GM12878 (cell line): Measurements from ENCODE around the gene GALNT17. TPM values are rescaled to one million over a fixed set of nuclear protein-coding genes. Genes with fewer than 3 reads are reported as not detected.

Source experiments
- ATAC-seq: fragments of 200-7000 bp; cut with Tn5 transposase; 3 replicates; pipeline ENCODE4 v1.9.1; 2020; ENCODE audit warnings: mild to moderate bottlenecking, moderate library complexity
- BruUV-seq: library from RNA; stranded (reverse); fragments of 400-500 nt; replicated peaks from 2 replicates; lab custom pipeline; 2021; lab: Mats Ljungman, UMichigan
- CTCF ChIA-PET: fragments of 300-600 bp; sonication (Branson Sonifier 250); formaldehyde crosslinking; extraction: SDS; loops from one replicate; lab custom pipeline; 2021; ENCODE audit warnings: inconsistent platforms; lab: Yijun Ruan, JAX
- POLR2A ChIA-PET: fragments of 350-600 bp; formaldehyde crosslinking; extraction: SDS; loops from one replicate; lab custom pipeline; 2021; ENCODE audit warnings: inconsistent platforms; lab: Charles Lee
- RAD21 ChIA-PET: fragments of 300-600 bp; sonication (Branson Sonifier 250); formaldehyde crosslinking; loops from one replicate; lab custom pipeline; 2023; ENCODE audit warnings: antibody characterized with exemption; ENCODE audit not compliant: unreplicated experiment; lab: Charles Lee
- SMC1A ChIA-PET: fragments of 300-600 bp; sonication (Branson Sonifier 250); formaldehyde crosslinking; loops from one replicate; lab custom pipeline; 2023; ENCODE audit not compliant: unreplicated experiment, uncharacterized antibody; lab: Charles Lee
- DNase-seq: peaks from one replicate; pipeline ENCODE4 v3.0.0-alpha.2; 2011; ENCODE audit warnings: low read depth, low spot score
- FAIRE-seq: peaks from 3 replicates; lab custom pipeline; 2011; peaks lifted over from hg19 to GRCh38; lab: Jason Lieb, UNC
- H2AFZ ChIP-seq: 2 replicates; pipeline ENCODE4 v1.6.0; 2011; ENCODE audit warnings: low read depth, low read length, control low read depth; ENCODE audit not compliant: control insufficient read depth
- H3K27ac ChIP-seq: 2 replicates; pipeline ENCODE4 v1.5.1; 2011; ENCODE audit warnings: control low read depth; ENCODE audit not compliant: control insufficient read depth, insufficient read depth
- H3K27me3 ChIP-seq, 2 experiments: replicated peaks in 1 of 2; 2 replicates each; pipeline versions ENCODE4 v1.6.0 to v1.6.1; 2011; ENCODE audit warnings: low read length in 1 of 2; ENCODE audit not compliant: control insufficient read depth in 2 of 2, insufficient read depth in 2 of 2
- H3K36me3 ChIP-seq, 2 experiments: 2 replicates each; pipeline ENCODE4 v1.5.1; 2011; ENCODE audit warnings: low read length in 1 of 2; ENCODE audit not compliant: control insufficient read depth in 2 of 2, insufficient read depth in 2 of 2
- H3K4me1 ChIP-seq: 2 replicates; pipeline ENCODE4 v1.6.1; 2011; ENCODE audit warnings: mild to moderate bottlenecking, low read length, moderate library complexity, mixed read lengths; ENCODE audit not compliant: control insufficient read depth, insufficient read depth
- H3K4me2 ChIP-seq: 2 replicates; pipeline ENCODE4 v1.6.0; 2011; ENCODE audit warnings: control low read depth; ENCODE audit not compliant: control insufficient read depth, insufficient read depth
- H3K4me3 ChIP-seq: fragments of 200-600 bp; sonication (generic); 2 replicates; pipeline ENCODE4 v1.5.1; 2016
- H3K79me2 ChIP-seq: 2 replicates; pipeline ENCODE4 v1.6.0; 2011; ENCODE audit warnings: low read length; ENCODE audit not compliant: control insufficient read depth, insufficient read depth
- H3K9ac ChIP-seq: 2 replicates; pipeline ENCODE4 v1.8.0; 2011; ENCODE audit warnings: low read length, control low read depth, mixed read lengths; ENCODE audit not compliant: control insufficient read depth, insufficient read depth
- H3K9me3 ChIP-seq: replicated peaks from 3 replicates; pipeline ENCODE4 v1.5.1; 2011; ENCODE audit warnings: mild to moderate bottlenecking, low read length; ENCODE audit not compliant: control insufficient read depth, insufficient read depth
- H4K20me1 ChIP-seq: 2 replicates; pipeline ENCODE4 v1.6.0; 2011; ENCODE audit not compliant: control insufficient read depth, insufficient read depth
- ASH2L ChIP-seq: fragments of 300-600, 200-600 bp; sonication (generic); IDR thresholded peaks from 2 replicates; pipeline ENCODE4 v1.6.1; 2017; ENCODE audit warnings: low read depth, mild to moderate bottlenecking, borderline replicate concordance
- E4F1 ChIP-seq: fragments of 450-650 bp; IDR thresholded peaks from 2 replicates; pipeline ENCODE4 v1.6.1; 2018; ENCODE audit warnings: borderline replicate concordance, mild to moderate bottlenecking; ENCODE audit not compliant: partially characterized antibody
- KLF5 ChIP-seq: fragments of 450-650 bp; IDR thresholded peaks from 2 replicates; pipeline ENCODE4 v1.6.1; 2014; ENCODE audit warnings: mild to moderate bottlenecking; ENCODE audit not compliant: partially characterized antibody
- REST ChIP-seq: IDR thresholded peaks from 2 replicates; pipeline ENCODE4 v1.6.1; 2012; ENCODE audit warnings: mild to moderate bottlenecking, low read depth, low read length
- SIX5 ChIP-seq: IDR thresholded peaks from 2 replicates; pipeline ENCODE4 v1.6.1; 2011; ENCODE audit warnings: mild to moderate bottlenecking, low read depth, low read length, moderate library complexity; ENCODE audit not compliant: severe bottlenecking
- YY1 ChIP-seq: IDR thresholded peaks from 2 replicates; pipeline ENCODE4 v1.6.1; 2011; ENCODE audit warnings: low read depth, mild to moderate bottlenecking, low read length
- WGBS: methylation state at CpG from one replicate; pipeline ENCODE4 v1.1.6; 2016; ENCODE audit warnings: low lambda C conversion rate; ENCODE audit not compliant: insufficient replicate concordance, insufficient coverage; ENCODE audit errors: missing lambda C conversion rate; 5-methylcytosine and 5-hydroxymethylcytosine counted together
- in situ Hi-C: fragments of 300-500 bp; cut with MboI; formaldehyde crosslinking; loops from 9 replicates; pipeline ENCODE4 v1.14.3; 2018; ENCODE audit warnings: mixed read lengths
- intact Hi-C: fragments of 100-400 bp; cut with micrococcal nuclease; formaldehyde crosslinking; loops from one replicate; pipeline ENCODE4 v1.14.2; 2022; ENCODE audit not compliant: unreplicated experiment
- polyA plus RNA-seq, 11 experiments: library from polyadenylated mRNA; depleted of rRNA in 4 of 11; unstranded in 6 of 11; stranded (reverse) in 5 of 11; fragments of >200 nt; fragmentation: Nextera tagmentation in 4 of 11; fragmentation: Illumina TruSeq in 1 of 11; extraction: Ambion mirVana in 4 of 11; extraction: Trizol in 1 of 11; gene quantifications; 1 replicate in 1 of 11; 2 replicates in 10 of 11; pipeline versions ENCODE4 v1.2.1 to v1.2.3, GENCODE V29; 2011 to 2016; ENCODE audit warnings: inconsistent platforms in 2 of 11, missing spikeins in 2 of 11, low read depth in 1 of 11
- total RNA-seq, 4 experiments: library from RNA; depleted of rRNA in 3 of 4; stranded (reverse); fragments of >200 nt in 3 of 4; fragmentation: Illumina TruSeq in 1 of 4; extraction: Trizol in 1 of 4; gene quantifications; 2 replicates each; pipeline versions ENCODE4 v1.2.1 to v1.2.3, GENCODE V29; 2013 to 2021
- TF ChIP-seq, protein P1 (sequence below): IDR thresholded peaks from 2 replicates; pipeline ENCODE4 v1.6.1; 2011; ENCODE audit warnings: mild to moderate bottlenecking, low read depth, low read length, moderate library complexity; ENCODE audit not compliant: insufficient replicate concordance

GALNT17 gene
- total and polyA plus RNA-seq, 10 of the 15 experiments (the other 5 are each of a cell fraction or from before 2014, with no cell fraction given): 0.12 to 0.15 TPM; not detected in 8

GRCh38 chr7:71157757-71158156 is 25.8 kb downstream of the GALNT17 start:
- TF ChIP-seq ASH2L (no peak), KLF5 (no peak), YY1 (no peak), REST (no peak), E4F1 (no peak), SIX5 (no peak)
- TF ChIP-seq, protein P1, sequence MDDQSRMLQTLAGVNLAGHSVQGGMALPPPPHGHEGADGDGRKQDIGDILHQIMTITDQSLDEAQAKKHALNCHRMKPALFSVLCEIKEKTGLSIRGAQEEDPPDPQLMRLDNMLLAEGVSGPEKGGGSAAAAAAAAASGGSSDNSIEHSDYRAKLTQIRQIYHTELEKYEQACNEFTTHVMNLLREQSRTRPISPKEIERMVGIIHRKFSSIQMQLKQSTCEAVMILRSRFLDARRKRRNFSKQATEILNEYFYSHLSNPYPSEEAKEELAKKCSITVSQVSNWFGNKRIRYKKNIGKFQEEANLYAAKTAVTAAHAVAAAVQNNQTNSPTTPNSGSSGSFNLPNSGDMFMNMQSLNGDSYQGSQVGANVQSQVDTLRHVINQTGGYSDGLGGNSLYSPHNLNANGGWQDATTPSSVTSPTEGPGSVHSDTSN: no peak
- POLR2A ChIA-PET: no interaction called here
- no TSS peak for BruUV-seq
- intact Hi-C loops (no loop called here), in situ Hi-C loops (no loop called here)
- FAIRE-seq (no peak), DNase-seq (no peak), ATAC-seq (no peak)
- CTCF ChIA-PET: no interaction called here
- RAD21 ChIA-PET: no interaction called here
- Histone ChIP-seq H3K27ac (no peak overlapping the region), H4K20me1 (no peaks in the 10 kb centered on the region), H3K4me1 (no peaks in the 10 kb centered on the region), H3K4me3 (no peak overlapping the region), H3K9me3 (no peaks in the 10 kb centered on the region), H3K9ac (no peak overlapping the region), H3K79me2 (no peaks in the 10 kb centered on the region), H3K36me3 (no peaks in the 10 kb centered on the region), H2AFZ (no peak overlapping the region), H3K27me3 (no peaks in the 10 kb centered on the region), H3K4me2 (no peak overlapping the region)
- 8% methylated on average over 3 of the region's 3 CpGs for WGBS
- SMC1A ChIA-PET: no interaction called here
